Measurements from ENCODE around the gene ABCB6.

- TF ChIP-seq FOXA1 (IDR thresholded peaks at IDR 0.05), result no peak
- TF ChIP-seq ZNF384 (IDR thresholded peaks at IDR 0.05), result no peak
- TF ChIP-seq ELF4 (IDR thresholded peaks at IDR 0.05), result no peak
- TF ChIP-seq CTBP1 (IDR thresholded peaks at IDR 0.05; ENCODE audit: borderline replicate concordance), result no peak
- TF ChIP-seq ARNT (IDR thresholded peaks at IDR 0.05), result no peak
- no peak for TF ChIP-seq HDGF (IDR thresholded peaks at IDR 0.05; ENCODE audit: borderline replicate concordance)
- TF ChIP-seq L3MBTL2 (conservative IDR thresholded peaks at IDR 0.05), result no peak
Observed at GRCh38 chr2:219266886-219267285, 48.1 kb upstream of the ABCB6 start.

Data from HEK293T (cell line).